HCT116 (cell line): ENCODE measurements around the gene FMN2. TPM values are rescaled to one million over a fixed set of nuclear protein-coding genes. Genes with fewer than 3 reads are reported as not detected.

Source experiments
- ATAC-seq: fragments of 200-7000 bp; cut with Tn5 transposase; 2 replicates; pipeline ENCODE4 v1.9.1; 2020; ENCODE audit warnings: mild to moderate bottlenecking, moderate library complexity
- BruUV-seq: library from RNA; stranded (reverse); fragments of 400-500 nt; replicated peaks from 2 replicates; lab custom pipeline; 2021; lab: Mats Ljungman, UMichigan
- CTCF ChIA-PET: fragments of 300-600 bp; sonication (Branson Sonifier 250); formaldehyde crosslinking; loops from one replicate; lab custom pipeline; 2021; ENCODE audit warnings: antibody characterized with exemption; lab: Charles Lee
- POLR2A ChIA-PET: fragments of 300-600, 350-600 bp; sonication (Branson Sonifier 250); formaldehyde crosslinking; loops from one replicate; lab custom pipeline; 2021; ENCODE audit warnings: antibody characterized with exemption; lab: Charles Lee
- RAD21 ChIA-PET, 2 experiments: fragments of 300-600 bp; sonication (Branson Sonifier 250); formaldehyde crosslinking; loops; one replicate each; lab custom pipeline; 2023; ENCODE audit warnings: low total read pairs in 2 of 2; ENCODE audit not compliant: uncharacterized antibody in 2 of 2, unreplicated experiment in 2 of 2, low non-redundant PET in 1 of 2; lab: Charles Lee
- DNase-seq: peaks from one replicate; pipeline ENCODE4 v3.0.0-alpha.2; 2010; ENCODE audit warnings: low read depth, low spot score
- H2AFZ ChIP-seq: fragments of 200-600 bp; shearing (Covaris generic), sonication (generic); 2 replicates; pipeline ENCODE4 v1.6.1; 2017; ENCODE audit warnings: low read depth, mixed run types, mixed read lengths, antibody characterized with exemption, low read length; ENCODE audit not compliant: poor library complexity, severe bottlenecking
- H3K27ac ChIP-seq: 2 replicates; pipeline ENCODE4 v1.5.1; 2012; ENCODE audit warnings: low read depth, low read length
- H3K27me3 ChIP-seq: fragments of 200-600 bp; sonication (generic); 2 replicates; pipeline ENCODE4 v1.6.1; 2016; ENCODE audit warnings: mixed run types, low read length, mixed read lengths; ENCODE audit not compliant: insufficient read depth
- H3K36me3 ChIP-seq, 2 experiments: fragments of 200-500 bp in 1 of 2; fragments of 200-600 bp in 1 of 2; sonication (Bioruptor generic) in 1 of 2; sonication (generic) in 1 of 2; 2 replicates each; pipeline versions ENCODE4 v1.5.1 to v1.6.1; 2014 to 2016; ENCODE audit warnings: low read length in 2 of 2, inconsistent platforms in 1 of 2, mixed read lengths in 1 of 2, mixed run types in 1 of 2; ENCODE audit not compliant: insufficient read depth in 2 of 2, control insufficient read depth in 1 of 2
- H3K4me1 ChIP-seq, 2 experiments: fragments of 200-600 bp in 1 of 2; sonication (generic) in 1 of 2; 2 replicates each; pipeline versions ENCODE4 v1.5.1 to v1.6.1; 2012 to 2017; ENCODE audit warnings: low read length in 2 of 2, inconsistent platforms in 1 of 2, mild to moderate bottlenecking in 1 of 2, mixed read lengths in 1 of 2, mixed run types in 1 of 2, moderate library complexity in 1 of 2; ENCODE audit not compliant: insufficient read depth in 2 of 2, control insufficient read depth in 1 of 2
- H3K4me2 ChIP-seq: fragments of 200-600 bp; sonication (generic); 2 replicates; pipeline ENCODE4 v1.6.1; 2017; ENCODE audit warnings: mixed run types, low read length, mixed read lengths
- H3K4me3 ChIP-seq, 2 experiments: fragments of 200-600 bp in 1 of 2; sonication (generic) in 1 of 2; replicated peaks in 1 of 2; 2 replicates each; pipeline ENCODE4 v1.5.1; 2011 to 2016; ENCODE audit warnings: low read length in 2 of 2, control low read depth in 1 of 2, low read depth in 1 of 2, mild to moderate bottlenecking in 1 of 2, mixed read lengths in 1 of 2, mixed run types in 1 of 2
- H3K79me2 ChIP-seq: fragments of 200-600 bp; sonication (generic); 2 replicates; pipeline ENCODE4 v1.6.1; 2017; ENCODE audit warnings: mild to moderate bottlenecking, mixed run types, low read length, moderate library complexity, mixed read lengths; ENCODE audit not compliant: insufficient read depth
- H3K9ac ChIP-seq: fragments of 200-600 bp; sonication (generic); 2 replicates; pipeline ENCODE4 v1.6.1; 2016; ENCODE audit warnings: low read length, mixed read lengths
- H3K9me2 ChIP-seq: fragments of 200-600 bp; sonication (generic), shearing (Covaris generic); 2 replicates; pipeline ENCODE4 v1.6.1; 2017; ENCODE audit warnings: mixed run types, mild to moderate bottlenecking, moderate library complexity; ENCODE audit not compliant: insufficient read depth
- H3K9me3 ChIP-seq, 2 experiments: fragments of 200-500 bp in 1 of 2; fragments of 200-600 bp in 1 of 2; sonication (Bioruptor generic) in 1 of 2; sonication (generic) in 1 of 2; 2 replicates each; pipeline ENCODE4 v1.6.1; 2014 to 2017; ENCODE audit warnings: low read length in 2 of 2, mixed read lengths in 2 of 2, inconsistent platforms in 1 of 2, low read depth in 1 of 2, mild to moderate bottlenecking in 1 of 2, mixed run types in 1 of 2, moderate library complexity in 1 of 2; ENCODE audit not compliant: control insufficient read depth in 1 of 2, insufficient read depth in 1 of 2
- H4K20me1 ChIP-seq: fragments of 200-600 bp; sonication (generic), shearing (Covaris generic); 2 replicates; pipeline ENCODE4 v1.6.1; 2017; ENCODE audit warnings: mixed run types, mild to moderate bottlenecking, moderate library complexity; ENCODE audit not compliant: insufficient read depth
- CBX3 ChIP-seq: IDR thresholded peaks from 2 replicates; pipeline ENCODE4 v1.6.1; 2012; ENCODE audit warnings: low read depth
- EGR1 ChIP-seq: IDR thresholded peaks from 2 replicates; pipeline ENCODE4 v1.6.1; 2012; ENCODE audit warnings: low read depth
- ELF1 ChIP-seq: IDR thresholded peaks from 2 replicates; pipeline ENCODE4 v1.6.1; 2012; ENCODE audit warnings: low read depth, borderline replicate concordance
- EZH2phosphoT487 ChIP-seq: fragments of 200-600 bp; IDR thresholded peaks from 2 replicates; pipeline ENCODE4 v1.6.1; 2018; ENCODE audit warnings: antibody characterized with exemption, borderline replicate concordance
- POLR2A ChIP-seq: IDR thresholded peaks from 2 replicates; pipeline ENCODE4 v1.7.0; 2011; ENCODE audit warnings: borderline replicate concordance; ENCODE audit not compliant: insufficient read depth, insufficient read length; ENCODE audit errors: extremely low read depth
- RAD21 ChIP-seq: IDR thresholded peaks from 2 replicates; pipeline ENCODE4 v1.6.1; 2012; ENCODE audit warnings: low read depth, mild to moderate bottlenecking
- SIN3A ChIP-seq: IDR thresholded peaks from 2 replicates; pipeline ENCODE4 v1.6.1; 2012; ENCODE audit warnings: low read depth
- SP1 ChIP-seq: IDR thresholded peaks from 2 replicates; pipeline ENCODE4 v1.6.1; 2012; ENCODE audit warnings: low read depth
- ZBTB33 ChIP-seq: IDR thresholded peaks from 2 replicates; pipeline ENCODE4 v1.6.1; 2011; ENCODE audit warnings: mild to moderate bottlenecking, low read length, moderate library complexity; ENCODE audit not compliant: insufficient replicate concordance; ENCODE audit errors: extremely low read depth
- ZFX ChIP-seq: fragments of 450-650 bp; IDR thresholded peaks from 2 replicates; pipeline ENCODE4 v1.6.1; 2017
- intact Hi-C: fragments of 100-400 bp; cut with micrococcal nuclease; formaldehyde crosslinking; loops from 2 replicates; pipeline ENCODE4 v1.10.0; 2022
- total RNA-seq: library from RNA; stranded (reverse); gene quantifications from one replicate; pipeline ENCODE4 v1.2.1, GENCODE V29; 2021; ENCODE audit not compliant: unreplicated experiment

Gene FMN2
- total RNA-seq, 1 experiment from 2014 or later: not detected

GRCh38 chr1:240503558-240503957 lies 411.9 kb downstream of the FMN2 start (continued):
- TF ChIP-seq ZBTB33: no peak

GRCh38 chr1:240506176-240506575 lies 414.5 kb downstream of the FMN2 start:
- TF ChIP-seq EZH2phosphoT487 (no peak), POLR2A (no peak), CBX3 (no peak), RAD21 (no peak), SIN3A (no peak), ELF1 (no peak), SP1 (no peak), ZFX (no peak), EGR1 (no peak)
- no peak overlapping the region for H3K4me2 ChIP-seq
- H4K20me1 ChIP-seq: no peaks in the 10 kb centered on the region
- RAD21 ChIA-PET: no interaction called here
- H3K36me3 ChIP-seq: no peaks in the 10 kb centered on the region
- no peaks in the 10 kb centered on the region for H3K9me2 ChIP-seq
- no peak overlapping the region for H3K4me3 ChIP-seq
- ATAC-seq (no peak), DNase-seq (no peak)
- POLR2A ChIA-PET: no interaction called here
- intact Hi-C loops: no loop called here
- H2AFZ ChIP-seq: no peak overlapping the region
- peaks cover 0 to 21% of the 10 kb centered on the region in 2 experiments; a peak in 2 of 4 replicates for H3K9me3 ChIP-seq
- BruUV-seq: no TSS peak
- H3K4me1 ChIP-seq: no peaks in the 10 kb centered on the region
- no peaks in the 10 kb centered on the region for H3K27me3 ChIP-seq
- CTCF ChIA-PET: no interaction called here
- no peak overlapping the region for H3K9ac ChIP-seq
- H3K27ac ChIP-seq: no peak overlapping the region
- no peaks in the 10 kb centered on the region for H3K79me2 ChIP-seq
